Measurements from ENCODE around the gene SCARB2.

DNA sequence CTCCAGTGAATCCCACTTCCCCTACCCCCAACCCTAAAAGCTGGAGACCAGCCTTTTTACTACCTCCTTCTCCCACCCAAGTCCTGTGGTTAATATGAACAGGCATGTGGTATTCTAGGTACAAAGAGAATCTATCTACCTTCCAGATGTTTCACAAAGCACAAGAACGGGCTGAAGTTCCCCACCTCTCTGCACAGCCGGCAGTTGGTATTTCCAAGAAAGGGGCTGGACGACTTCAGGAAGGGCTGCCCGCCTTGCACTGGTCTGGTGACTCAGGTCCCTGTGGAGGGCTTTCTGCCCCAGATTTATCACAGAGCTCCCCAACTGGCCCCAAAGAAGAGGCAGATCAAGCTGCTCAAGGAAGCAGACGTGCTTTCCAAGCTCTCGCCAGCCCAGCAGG lies 42.4 kb upstream of the SCARB2 start:
- no peak for TF ChIP-seq GATA2 (IDR thresholded peaks at IDR 0.05; ENCODE audit: low read depth, low read length)
- no peak for TF ChIP-seq GATA3 (IDR thresholded peaks at IDR 0.05; ENCODE audit: low read depth, low read length)
